IPS DF 6.9 (cell line): Measurements from ENCODE around the gene WNT9A.

Source experiments
- DNase-seq: peaks from one replicate; pipeline ENCODE4 v3.0.0-alpha.2; 2013; ENCODE audit warnings: low read depth, low spot score
- H3K27ac ChIP-seq: one replicate; pipeline ENCODE4 v1.5.1; 2013; ENCODE audit warnings: low read length, control low read depth
- H3K27me3 ChIP-seq: 2 replicates; pipeline ENCODE4 v1.6.1; 2013; ENCODE audit warnings: mild to moderate bottlenecking, low read length; ENCODE audit not compliant: control insufficient read depth, insufficient read depth
- H3K36me3 ChIP-seq: 2 replicates; pipeline ENCODE4 v1.6.1; 2013; ENCODE audit warnings: low read length; ENCODE audit not compliant: control insufficient read depth, insufficient read depth
- H3K4me1 ChIP-seq: 2 replicates; pipeline ENCODE4 v1.6.1; 2013; ENCODE audit warnings: low read length; ENCODE audit not compliant: control insufficient read depth, insufficient read depth
- H3K4me3 ChIP-seq: 2 replicates; pipeline ENCODE4 v1.5.1; 2013; ENCODE audit warnings: mild to moderate bottlenecking, low read length
- H3K9me3 ChIP-seq: 2 replicates; pipeline ENCODE4 v1.6.1; 2013; ENCODE audit warnings: low read length, inconsistent platforms; ENCODE audit not compliant: control insufficient read depth, insufficient read depth
- WGBS: extraction: QIAGEN DNeasy Blood & Tissue Kit; methylation state at CpG from one replicate; pipeline ENCODE4 v1.1.7; 2013; ENCODE audit warnings: mixed read lengths, missing lambda C conversion rate; ENCODE audit not compliant: insufficient read length, insufficient coverage; 5-methylcytosine and 5-hydroxymethylcytosine counted together

The WNT9A gene

GRCh38 chr1:227939791-227940771 is 7.7 kb downstream of the WNT9A start:
- Histone ChIP-seq H3K36me3 (peaks cover 2% of the 10 kb centered on the region; the same call in 1 of the 2 replicates), H3K4me3 (no peak overlapping the region), H3K27ac (no peak overlapping the region), H3K4me1 (no peaks in the 10 kb centered on the region; the same call in 1 of the 2 replicates), H3K9me3 (no peaks in the 10 kb centered on the region), H3K27me3 (no peaks in the 10 kb centered on the region)
- WGBS, result no CpG with 5 or more reads among the region's 20 CpGs
- no peak for DNase-seq

DNA sequence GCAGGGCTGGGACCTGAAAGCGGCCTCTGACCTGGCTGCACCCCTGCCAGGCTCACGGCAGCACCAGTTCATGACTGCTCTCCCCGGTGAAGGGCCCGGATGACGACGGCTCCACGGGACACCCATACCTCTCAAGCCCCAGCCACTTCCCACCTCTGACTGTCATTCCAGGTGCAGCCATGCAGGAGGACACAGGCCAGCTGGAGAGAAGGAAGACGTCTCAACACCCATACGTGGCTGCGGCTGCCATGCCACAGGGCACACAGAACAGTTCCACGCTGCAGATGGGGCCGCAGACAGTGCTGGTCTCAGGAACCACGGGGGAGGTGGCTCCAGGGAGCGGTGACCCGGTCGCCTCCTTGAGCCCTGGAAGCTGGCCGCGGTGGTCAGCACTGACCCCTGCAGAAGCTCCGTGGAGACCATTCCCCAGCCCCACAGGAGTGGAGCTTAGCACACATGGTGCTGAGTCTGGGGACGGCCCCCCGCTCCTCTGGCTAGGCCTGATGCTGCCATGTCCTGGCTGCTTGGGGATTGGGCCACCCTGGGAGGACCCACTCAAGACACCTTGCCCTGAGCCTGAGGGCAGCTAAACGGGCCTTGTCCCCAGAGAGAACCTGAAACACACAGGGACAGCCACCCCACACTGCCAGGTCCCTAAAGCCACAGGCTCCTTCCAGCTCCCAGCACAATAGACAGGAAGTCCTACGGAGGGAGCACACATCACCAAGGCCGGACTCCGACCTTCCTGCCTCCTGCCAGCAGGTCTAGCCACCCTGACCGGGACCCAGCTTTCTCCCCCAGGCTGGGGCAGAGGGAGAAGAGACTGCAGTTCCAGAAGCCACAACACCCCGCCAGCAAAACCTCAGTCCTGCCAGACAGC is 8.6 kb downstream of the WNT9A start:
- H3K27ac ChIP-seq, result no peak overlapping the region
- WGBS, result no CpG with 5 or more reads among the region's 27 CpGs
- no peak overlapping the region for H3K4me3 ChIP-seq
- peaks cover 2% of the 10 kb centered on the region; the same call in 1 of the 2 replicates for H3K36me3 ChIP-seq
- H3K9me3 ChIP-seq, result no peaks in the 10 kb centered on the region
- H3K4me1 ChIP-seq, result no peaks in the 10 kb centered on the region; the same call in 1 of the 2 replicates
- no peaks in the 10 kb centered on the region for H3K27me3 ChIP-seq
- DNase-seq, result no peak

DNA sequence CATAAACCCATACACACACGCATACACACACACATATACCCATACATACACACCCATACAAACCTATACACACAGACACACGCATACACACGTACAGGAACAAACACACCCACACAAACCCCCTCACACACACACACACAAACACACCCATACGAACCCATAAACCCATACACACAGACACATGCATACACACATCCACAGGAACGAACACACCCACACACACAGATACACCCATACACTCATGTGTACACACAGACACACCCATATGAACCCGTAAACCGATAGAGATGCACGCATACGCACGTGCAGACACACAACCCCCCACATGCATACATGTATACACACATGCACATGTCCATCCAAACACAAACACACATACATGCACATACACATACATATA is 9.5 kb downstream of the WNT9A start:
- H3K4me1 ChIP-seq, result no peaks in the 10 kb centered on the region; the same call in 1 of the 2 replicates
- H3K36me3 ChIP-seq, result peaks cover 2% of the 10 kb centered on the region; the same call in 1 of the 2 replicates
- no peak overlapping the region for H3K4me3 ChIP-seq
- no peak for DNase-seq
- H3K27ac ChIP-seq, result no peak overlapping the region
- H3K9me3 ChIP-seq, result no peaks in the 10 kb centered on the region
- WGBS, result 100% methylated on average over 5 of the region's 10 CpGs
- no peaks in the 10 kb centered on the region for H3K27me3 ChIP-seq

DNA sequence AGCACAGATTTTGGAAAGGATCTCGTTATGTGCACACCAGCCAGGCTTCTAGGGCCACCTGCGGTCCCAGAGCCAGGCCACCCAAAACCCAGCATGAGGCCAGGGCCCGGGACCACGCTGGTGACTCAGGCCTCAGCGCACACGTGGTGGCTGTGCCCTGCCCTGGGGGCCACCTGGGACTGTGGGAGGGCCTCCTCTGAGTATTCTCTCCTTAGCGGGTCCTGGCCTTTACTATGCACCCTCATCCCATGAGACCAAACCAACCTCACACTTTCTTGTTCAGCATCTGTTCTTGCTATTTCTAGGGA is 9.9 kb downstream of the WNT9A start:
- no peak for DNase-seq
- H3K4me3 ChIP-seq, result no peak overlapping the region
- no peaks in the 10 kb centered on the region for H3K9me3 ChIP-seq
- no peaks in the 10 kb centered on the region; the same call in 1 of the 2 replicates for H3K4me1 ChIP-seq
- H3K27me3 ChIP-seq, result no peaks in the 10 kb centered on the region
- peaks cover 2% of the 10 kb centered on the region; the same call in 1 of the 2 replicates for H3K36me3 ChIP-seq
- H3K27ac ChIP-seq, result no peak overlapping the region
- WGBS, result no CpG with 5 or more reads among the region's 7 CpGs

GRCh38 chr1:227937031-227937837 is 10.5 kb downstream of the WNT9A start:
- Histone ChIP-seq H3K27ac (no peak overlapping the region), H3K27me3 (no peaks in the 10 kb centered on the region), H3K36me3 (peaks cover 2% of the 10 kb centered on the region; the same call in 1 of the 2 replicates), H3K9me3 (no peaks in the 10 kb centered on the region), H3K4me3 (no peak overlapping the region), H3K4me1 (no peaks in the 10 kb centered on the region; the same call in 1 of the 2 replicates)
- no CpG with 5 or more reads among the region's 20 CpGs for WGBS
- no peak for DNase-seq

- Histone ChIP-seq H3K36me3 (peaks cover 2% of the 10 kb centered on the region; the same call in 1 of the 2 replicates), H3K27ac (no peak overlapping the region), H3K4me1 (no peaks in the 10 kb centered on the region; the same call in 1 of the 2 replicates), H3K9me3 (no peaks in the 10 kb centered on the region), H3K4me3 (no peak overlapping the region), H3K27me3 (no peaks in the 10 kb centered on the region)
- no CpG with 5 or more reads among the region's 7 CpGs for whole genome bisulfite sequencing
- no peak for DNase-seq
Measured at GRCh38 chr1:227935826-227936225, 11.9 kb downstream of the WNT9A start.

- Histone ChIP-seq H3K9me3 (no peaks in the 10 kb centered on the region), H3K4me3 (no peak overlapping the region), H3K27me3 (no peaks in the 10 kb centered on the region), H3K4me1 (no peaks in the 10 kb centered on the region; the same call in 1 of the 2 replicates), H3K27ac (no peak overlapping the region), H3K36me3 (peaks cover 2% of the 10 kb centered on the region; the same call in 1 of the 2 replicates)
- no peak for DNase-seq
- no CpG with 5 or more reads among the region's 5 CpGs for WGBS
Measured at GRCh38 chr1:227934476-227935313, 13.0 kb downstream of the WNT9A start.

DNA sequence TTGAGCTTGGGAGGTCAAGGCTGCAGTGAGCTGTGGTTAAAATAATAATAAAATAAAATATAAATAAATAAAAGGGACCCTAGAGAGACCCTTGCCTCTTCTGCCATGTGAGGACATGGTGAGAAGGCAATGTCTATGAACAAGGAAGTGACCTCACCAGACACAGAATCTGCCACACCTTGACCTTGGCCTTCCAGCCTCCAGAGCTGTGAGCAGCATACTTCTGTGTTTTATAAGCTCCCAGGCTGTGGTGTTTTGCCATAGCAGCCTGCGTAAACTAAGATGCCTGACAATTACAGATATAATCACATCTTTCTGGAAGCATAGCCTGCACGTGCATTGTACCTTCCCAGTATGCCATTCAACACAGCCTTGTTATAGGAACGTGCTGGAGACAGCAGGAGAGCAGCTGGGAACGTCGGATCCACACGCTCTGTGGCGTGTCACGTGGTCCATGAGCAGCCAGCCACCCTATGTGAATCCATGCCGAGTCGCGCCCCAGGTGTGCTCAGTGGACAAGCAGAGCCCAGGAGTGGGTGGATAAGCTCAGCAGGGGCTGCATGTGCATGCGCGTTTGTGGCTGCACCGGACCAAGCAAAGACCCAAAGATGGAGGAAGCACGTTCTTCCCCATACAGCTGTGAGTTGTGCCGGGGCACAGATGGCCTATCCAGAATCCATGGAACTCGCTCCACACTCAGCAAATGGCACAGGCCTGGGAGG is 17.8 kb downstream of the WNT9A start:
- H3K27ac ChIP-seq, result no peak overlapping the region
- H3K4me3 ChIP-seq, result no peak overlapping the region
- DNase-seq, result no peak
- H3K4me1 ChIP-seq, result no peaks in the 10 kb centered on the region; the same call in 1 of the 2 replicates
- WGBS, result no CpG with 5 or more reads among the region's 17 CpGs
- no peaks in the 10 kb centered on the region for H3K9me3 ChIP-seq
- no peaks in the 10 kb centered on the region for H3K27me3 ChIP-seq
- no peaks in the 10 kb centered on the region; the same call in 1 of the 2 replicates for H3K36me3 ChIP-seq
